ENCODE results near the gene SP100. TPM values are rescaled to one million over a fixed set of nuclear protein-coding genes. Genes with fewer than 3 reads are reported as not detected.
"Not testable (repeated sequence)": the region's sequence is repeated elsewhere in the genome, so short reads cannot be mapped to it uniquely, and the experiment has no call there.

SP100 gene
- total and polyA plus RNA-seq, 2 donors: 69.2 to 97.7 TPM

DNA sequence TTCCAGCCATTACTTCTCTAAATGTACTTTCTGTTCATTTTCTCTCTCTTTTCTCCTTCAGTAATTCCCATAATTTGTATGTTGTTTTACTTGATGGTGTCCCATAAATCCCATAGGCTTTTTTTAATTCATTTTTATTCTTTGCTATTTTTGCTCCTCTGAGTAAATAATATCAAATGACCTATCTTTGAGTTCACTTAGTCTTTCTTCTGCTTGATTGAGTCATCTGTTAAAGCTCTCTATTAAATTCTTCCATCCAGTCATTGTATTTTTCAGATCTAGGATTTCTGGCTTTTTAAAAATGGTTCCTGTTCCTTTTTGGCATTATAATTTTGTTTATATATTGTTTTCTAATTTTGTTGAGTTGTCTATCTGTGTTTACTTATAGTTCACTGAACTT, 13.5 kb downstream of the SP100 start:
- peaks cover 1 to 13% of the 10 kb centered on the region in 2 donors for H3K9me3 ChIP-seq (ENCODE audit: control insufficient read depth in 2 of 2, insufficient read depth in 1 of 2, low read length in 1 of 2)
- no peaks in the 10 kb centered on the region for H3K27me3 ChIP-seq (ENCODE audit: control insufficient read depth in 2 of 2, insufficient read depth in 1 of 2, low read length in 1 of 2)
- no peak overlapping the region for H3K27ac ChIP-seq (ENCODE audit: low read depth in 1 of 2, low read length in 1 of 2)
- no peak overlapping the region for H3K4me3 ChIP-seq (ENCODE audit: low read length in 2 of 2)
- DNase-seq (ENCODE audit: low read depth in 6 of 9, low spot score in 9 of 9): no peak
- H3K4me1 ChIP-seq (ENCODE audit: control insufficient read depth in 2 of 2, insufficient read depth in 2 of 2, low read length in 2 of 2): peaks cover 6% of the 10 kb centered on the region in 2 donors
- H3K36me3 ChIP-seq (ENCODE audit: control insufficient read depth in 2 of 2, insufficient read depth in 2 of 2, low read length in 1 of 2): peaks cover 9 to 10% of the 10 kb centered on the region in 2 donors

DNA sequence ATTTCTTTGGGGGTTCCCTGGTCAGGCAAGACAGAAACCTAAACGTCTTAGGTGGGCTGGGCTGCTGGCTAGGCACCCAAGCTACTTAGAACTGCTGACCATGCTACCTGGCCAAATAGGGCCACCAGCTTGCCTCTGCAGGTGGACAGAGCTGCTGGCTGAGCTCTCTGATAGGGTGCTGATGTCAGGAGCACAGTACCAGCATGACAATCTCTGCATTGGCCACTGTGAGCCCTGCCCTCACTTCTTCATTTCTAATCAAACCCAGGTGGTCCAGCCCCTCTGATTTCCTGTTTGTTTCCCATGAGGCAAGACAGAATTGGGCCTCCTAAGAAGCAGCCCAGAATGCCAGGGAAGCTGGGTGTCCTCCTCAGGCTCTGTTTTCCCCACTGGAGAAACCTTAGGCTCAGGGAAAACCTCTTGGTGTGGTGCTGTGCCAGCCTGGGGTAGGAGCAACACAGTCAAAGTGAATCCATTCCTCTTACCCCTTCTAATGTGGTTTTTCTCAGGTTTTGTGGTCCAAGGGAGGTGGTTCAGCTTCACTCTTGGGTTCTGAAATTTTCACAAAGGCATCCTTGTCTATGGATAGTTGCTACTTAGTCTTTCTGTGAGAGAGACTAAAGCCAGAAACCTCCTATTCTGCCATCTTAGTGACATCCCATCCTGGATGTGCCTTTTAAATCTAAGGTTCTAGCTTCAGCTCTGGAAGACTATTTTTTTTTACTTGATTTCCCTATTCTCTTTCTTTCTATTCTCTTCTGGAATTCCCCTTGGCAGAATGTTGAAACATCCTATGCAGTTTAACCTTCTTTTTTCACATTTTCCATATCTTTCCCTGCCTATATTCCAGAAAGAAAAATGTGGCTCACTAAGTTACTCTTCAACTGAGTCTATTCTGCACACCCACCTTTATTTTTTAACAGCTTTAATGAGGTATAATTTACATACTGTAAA, 15.2 kb downstream of the SP100 start:
- Histone ChIP-seq H3K4me1 (ENCODE audit: control insufficient read depth in 2 of 2, insufficient read depth in 2 of 2, low read length in 2 of 2) (peaks cover 6% of the 10 kb centered on the region in 2 donors), H3K9me3 (ENCODE audit: control insufficient read depth in 2 of 2, insufficient read depth in 1 of 2, low read length in 1 of 2) (peaks cover 1 to 16% of the 10 kb centered on the region in 2 donors), H3K36me3 (ENCODE audit: control insufficient read depth in 2 of 2, insufficient read depth in 2 of 2, low read length in 1 of 2) (peaks cover 10 to 13% of the 10 kb centered on the region in 2 donors), H3K27ac (ENCODE audit: low read depth in 1 of 2, low read length in 1 of 2) (no peak overlapping the region), H3K27me3 (ENCODE audit: control insufficient read depth in 2 of 2, insufficient read depth in 1 of 2, low read length in 1 of 2) (no peaks in the 10 kb centered on the region), H3K4me3 (ENCODE audit: low read length in 2 of 2) (no peak overlapping the region)
- WGBS: 90% methylated on average over 1 of the region's 1 CpG
- no peak for DNase-seq (ENCODE audit: low read depth in 6 of 9, low spot score in 9 of 9)

DNA sequence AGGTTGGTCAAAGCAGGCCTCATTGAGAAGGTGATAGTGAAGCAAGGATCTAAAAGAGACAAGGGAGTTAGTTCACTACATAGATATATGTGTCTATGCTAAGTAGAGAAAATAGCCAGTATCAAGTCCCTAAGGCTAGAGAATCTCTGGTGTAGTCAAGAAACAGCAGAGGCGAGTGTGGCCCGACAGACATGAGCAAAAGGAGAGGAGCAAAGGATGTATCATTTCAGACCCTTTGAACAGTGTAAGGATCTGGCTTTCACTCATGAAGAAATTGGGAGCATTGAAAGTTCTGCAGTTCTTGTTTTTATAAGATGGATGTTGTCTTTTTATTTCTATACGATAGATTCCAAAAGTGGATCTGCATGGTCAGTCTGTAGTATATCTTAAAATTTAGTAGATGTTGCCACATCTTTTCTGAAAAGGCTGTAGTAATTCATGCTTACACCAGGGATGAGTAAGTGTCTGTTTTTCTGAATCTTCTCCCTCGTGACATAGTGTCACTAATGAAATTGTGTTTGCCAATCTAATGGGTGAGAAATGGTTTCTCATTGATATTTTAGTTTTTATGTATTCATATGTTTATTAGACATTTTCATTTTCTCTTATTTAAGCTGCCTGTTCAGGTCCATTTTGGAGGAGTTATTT, 18.8 kb downstream of the SP100 start:
- Histone ChIP-seq H3K4me1 (ENCODE audit: control insufficient read depth in 2 of 2, insufficient read depth in 2 of 2, low read length in 2 of 2) (peaks cover 6% of the 10 kb centered on the region in 2 donors), H3K27ac (ENCODE audit: low read depth in 1 of 2, low read length in 1 of 2) (no peak overlapping the region)

DNA sequence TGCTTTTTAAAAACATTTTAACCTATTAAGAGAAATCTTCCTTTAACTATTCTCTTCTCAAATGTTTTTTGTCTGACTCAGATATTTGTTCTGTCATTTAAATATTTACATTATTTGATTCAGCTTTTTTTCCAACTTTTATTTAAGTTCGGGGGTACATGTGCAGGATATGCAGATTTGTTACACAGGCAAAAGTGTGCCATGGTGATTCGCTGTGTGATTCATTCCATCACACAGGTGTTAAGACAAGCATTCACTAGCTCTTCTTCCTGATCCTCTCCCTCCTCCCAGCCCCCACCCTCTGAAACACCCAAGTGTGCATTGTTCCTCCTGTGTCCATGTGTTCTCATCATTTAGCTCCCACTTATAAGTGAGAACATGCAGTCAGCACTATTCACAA, 19.4 kb downstream of the SP100 start:
- H3K9me3 ChIP-seq (ENCODE audit: control insufficient read depth in 2 of 2, insufficient read depth in 1 of 2, low read length in 1 of 2): peaks cover 2 to 7% of the 10 kb centered on the region in 2 donors
- H3K4me3 ChIP-seq (ENCODE audit: low read length in 2 of 2): no peak overlapping the region
- peaks cover 3 to 8% of the 10 kb centered on the region in 2 donors for H3K36me3 ChIP-seq (ENCODE audit: control insufficient read depth in 2 of 2, insufficient read depth in 2 of 2, low read length in 1 of 2)
- no peak overlapping the region for H3K27ac ChIP-seq (ENCODE audit: low read depth in 1 of 2, low read length in 1 of 2)
- no peak for DNase-seq (ENCODE audit: low read depth in 6 of 9, low spot score in 9 of 9)
- 98% methylated on average over 2 of the region's 2 CpGs for WGBS
- H3K4me1 ChIP-seq (ENCODE audit: control insufficient read depth in 2 of 2, insufficient read depth in 2 of 2, low read length in 2 of 2): peaks cover 6% of the 10 kb centered on the region in 2 donors
- no peaks in the 10 kb centered on the region for H3K27me3 ChIP-seq (ENCODE audit: control insufficient read depth in 2 of 2, insufficient read depth in 1 of 2, low read length in 1 of 2)

More for the DNA sequence above, 18.8 kb downstream of the SP100 start:
- Histone ChIP-seq H3K36me3 (ENCODE audit: control insufficient read depth in 2 of 2, insufficient read depth in 2 of 2, low read length in 1 of 2) (peaks cover 8% of the 10 kb centered on the region in 2 donors), H3K9me3 (ENCODE audit: control insufficient read depth in 2 of 2, insufficient read depth in 1 of 2, low read length in 1 of 2) (peaks cover 2 to 13% of the 10 kb centered on the region in 2 donors), H3K4me3 (ENCODE audit: low read length in 2 of 2) (no peak overlapping the region), H3K27me3 (ENCODE audit: control insufficient read depth in 2 of 2, insufficient read depth in 1 of 2, low read length in 1 of 2) (no peaks in the 10 kb centered on the region)
- WGBS: 84% methylated on average over 4 of the region's 4 CpGs
- DNase-seq (ENCODE audit: low read depth in 6 of 9, low spot score in 9 of 9): no peak

DNA sequence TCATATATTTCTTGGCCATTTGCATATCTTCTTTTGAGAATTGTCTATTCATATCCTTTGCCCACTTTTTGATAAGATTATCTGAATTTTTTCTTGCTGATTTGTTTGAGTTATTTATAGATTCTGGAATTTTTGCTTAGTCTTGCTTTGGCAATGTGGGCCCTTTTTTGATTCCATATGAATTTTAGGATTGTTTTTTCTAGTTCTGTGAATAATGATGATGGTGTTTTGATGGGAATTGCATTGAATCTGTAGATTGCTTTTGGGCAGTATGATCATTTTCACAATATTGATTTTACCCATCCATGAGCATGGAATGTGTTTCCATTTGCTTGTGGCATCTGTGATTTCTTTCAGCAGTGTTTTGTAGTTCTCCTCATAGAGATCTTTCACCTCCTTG, 23.1 kb downstream of the SP100 start:
- H3K4me1 ChIP-seq (ENCODE audit: control insufficient read depth in 2 of 2, insufficient read depth in 2 of 2, low read length in 2 of 2); H3K9me3 ChIP-seq (ENCODE audit: control insufficient read depth in 2 of 2, insufficient read depth in 1 of 2, low read length in 1 of 2); H3K4me3 ChIP-seq (ENCODE audit: low read length in 2 of 2); DNase-seq (ENCODE audit: low read depth in 6 of 9, low spot score in 9 of 9); H3K27me3 ChIP-seq (ENCODE audit: control insufficient read depth in 2 of 2, insufficient read depth in 1 of 2, low read length in 1 of 2); H3K27ac ChIP-seq (ENCODE audit: low read depth in 1 of 2, low read length in 1 of 2): not testable (repeated sequence)
- H3K36me3 ChIP-seq (ENCODE audit: control insufficient read depth in 2 of 2, insufficient read depth in 2 of 2, low read length in 1 of 2): peaks cover 4 to 16% of the 10 kb centered on the region in 2 donors

DNA sequence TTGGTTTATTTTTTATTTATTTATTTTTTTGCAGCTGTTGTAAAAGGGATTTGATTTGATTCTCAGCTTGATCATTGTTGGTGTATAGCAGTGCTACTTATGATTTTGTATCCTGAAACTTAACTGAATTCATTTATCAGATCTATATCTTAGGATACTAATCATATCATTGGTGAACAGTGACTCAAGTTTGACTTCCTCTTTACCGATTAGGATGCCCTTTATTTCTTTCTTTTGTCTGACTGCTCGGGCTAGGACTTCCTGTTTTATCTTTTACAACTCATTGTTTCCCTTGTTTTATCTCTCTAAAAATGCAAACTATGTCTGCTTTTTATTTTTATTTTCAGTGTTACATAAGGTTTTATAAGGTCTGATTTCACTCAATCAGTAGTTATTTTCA, 23.6 kb downstream of the SP100 start:
- Histone ChIP-seq H3K4me1 (ENCODE audit: control insufficient read depth in 2 of 2, insufficient read depth in 2 of 2, low read length in 2 of 2) (peaks cover 0 to 3% of the 10 kb centered on the region in 2 donors), H3K36me3 (ENCODE audit: control insufficient read depth in 2 of 2, insufficient read depth in 2 of 2, low read length in 1 of 2) (peaks cover 7 to 20% of the 10 kb centered on the region in 2 donors), H3K9me3 (ENCODE audit: control insufficient read depth in 2 of 2, insufficient read depth in 1 of 2, low read length in 1 of 2) (peaks cover 2 to 6% of the 10 kb centered on the region in 2 donors), H3K27ac (ENCODE audit: low read depth in 1 of 2, low read length in 1 of 2) (no peak overlapping the region), H3K27me3 (ENCODE audit: control insufficient read depth in 2 of 2, insufficient read depth in 1 of 2, low read length in 1 of 2) (no peaks in the 10 kb centered on the region), H3K4me3 (ENCODE audit: low read length in 2 of 2) (no peak overlapping the region)
- no peak for DNase-seq (ENCODE audit: low read depth in 6 of 9, low spot score in 9 of 9)
- WGBS: 5% methylated on average over 2 of the region's 2 CpGs

DNA sequence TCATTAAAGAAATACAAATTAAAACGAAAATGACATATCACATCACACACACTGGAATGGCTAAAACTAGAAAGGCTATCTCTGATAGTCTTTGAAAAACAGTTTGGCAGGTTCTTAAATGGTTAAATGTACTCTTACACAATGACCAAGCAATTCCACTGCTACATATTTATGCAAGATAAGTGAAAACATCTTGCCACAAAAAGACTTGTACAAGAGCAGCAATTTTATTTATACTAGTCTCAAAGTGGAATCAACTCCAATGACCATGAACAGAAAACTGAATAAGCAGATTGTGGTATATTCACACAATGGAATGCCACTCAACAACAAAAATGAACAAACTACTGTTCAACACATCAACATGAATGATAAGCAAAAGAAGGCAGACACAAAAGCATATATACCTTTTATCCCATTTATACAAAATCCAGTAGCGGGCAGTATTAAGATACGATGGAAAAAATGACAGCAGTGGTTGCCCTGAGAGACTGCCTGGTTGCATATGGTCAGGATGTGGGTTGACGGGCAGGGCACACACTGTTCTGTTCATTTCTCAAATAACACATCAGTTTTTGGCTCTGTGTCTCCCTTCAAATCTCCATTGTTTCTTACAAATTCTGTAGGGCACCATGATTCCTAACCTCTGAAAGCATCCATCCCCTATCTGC, 25.4 kb downstream of the SP100 start:
- Histone ChIP-seq H3K27ac (ENCODE audit: low read depth in 1 of 2, low read length in 1 of 2) (peak overlapping the region in 1 of 2 donors; percentile 79), H3K9me3 (ENCODE audit: control insufficient read depth in 2 of 2, insufficient read depth in 1 of 2, low read length in 1 of 2) (peaks cover under 1% of the 10 kb centered on the region in 2 donors), H3K4me3 (ENCODE audit: low read length in 2 of 2) (no peak overlapping the region), H3K36me3 (ENCODE audit: control insufficient read depth in 2 of 2, insufficient read depth in 2 of 2, low read length in 1 of 2) (peaks cover 16 to 32% of the 10 kb centered on the region in 2 donors), H3K4me1 (ENCODE audit: control insufficient read depth in 2 of 2, insufficient read depth in 2 of 2, low read length in 2 of 2) (peaks cover 0 to 3% of the 10 kb centered on the region in 2 donors), H3K27me3 (ENCODE audit: control insufficient read depth in 2 of 2, insufficient read depth in 1 of 2, low read length in 1 of 2) (no peaks in the 10 kb centered on the region)
- 46% methylated on average over 4 of the region's 4 CpGs for WGBS
- peak in 3 of 9 donors; percentile 14 to 34 (median 22) for DNase-seq (ENCODE audit: low read depth in 6 of 9, low spot score in 9 of 9)

DNA sequence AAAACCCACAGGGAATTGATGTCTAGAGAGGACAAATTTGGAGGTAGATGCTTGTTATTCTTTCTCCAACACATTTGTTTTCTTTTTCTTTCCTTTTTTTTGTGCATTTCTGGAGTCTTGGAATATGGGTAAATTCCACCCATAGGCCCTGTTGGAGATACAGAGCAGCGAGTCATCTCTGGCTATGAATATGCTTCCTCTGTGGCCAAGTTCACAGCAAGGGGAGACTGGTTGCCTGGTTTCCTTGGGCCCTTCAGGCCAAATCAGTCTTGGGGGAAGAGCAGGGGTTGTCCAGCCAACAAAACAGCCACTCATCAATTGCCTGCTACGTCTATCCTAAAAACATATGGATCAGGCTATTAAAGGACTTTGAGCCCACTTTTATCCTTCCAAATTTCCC, 27.5 kb downstream of the SP100 start:
- no peak for DNase-seq (ENCODE audit: low read depth in 6 of 9, low spot score in 9 of 9)
- 99% methylated on average over 2 of the region's 2 CpGs for WGBS
- no peak overlapping the region for H3K27ac ChIP-seq (ENCODE audit: low read depth in 1 of 2, low read length in 1 of 2)
- H3K27me3 ChIP-seq (ENCODE audit: control insufficient read depth in 2 of 2, insufficient read depth in 1 of 2, low read length in 1 of 2): no peaks in the 10 kb centered on the region
- no peaks in the 10 kb centered on the region for H3K9me3 ChIP-seq (ENCODE audit: control insufficient read depth in 2 of 2, insufficient read depth in 1 of 2, low read length in 1 of 2)
- peaks cover 34 to 54% of the 10 kb centered on the region in 2 donors for H3K36me3 ChIP-seq (ENCODE audit: control insufficient read depth in 2 of 2, insufficient read depth in 2 of 2, low read length in 1 of 2)
- H3K4me3 ChIP-seq (ENCODE audit: low read length in 2 of 2): no peak overlapping the region
- H3K4me1 ChIP-seq (ENCODE audit: control insufficient read depth in 2 of 2, insufficient read depth in 2 of 2, low read length in 2 of 2): peaks cover 3% of the 10 kb centered on the region in 2 donors
